ENCODE measurements around the gene KIF26A.

The KIF26A gene

DNA sequence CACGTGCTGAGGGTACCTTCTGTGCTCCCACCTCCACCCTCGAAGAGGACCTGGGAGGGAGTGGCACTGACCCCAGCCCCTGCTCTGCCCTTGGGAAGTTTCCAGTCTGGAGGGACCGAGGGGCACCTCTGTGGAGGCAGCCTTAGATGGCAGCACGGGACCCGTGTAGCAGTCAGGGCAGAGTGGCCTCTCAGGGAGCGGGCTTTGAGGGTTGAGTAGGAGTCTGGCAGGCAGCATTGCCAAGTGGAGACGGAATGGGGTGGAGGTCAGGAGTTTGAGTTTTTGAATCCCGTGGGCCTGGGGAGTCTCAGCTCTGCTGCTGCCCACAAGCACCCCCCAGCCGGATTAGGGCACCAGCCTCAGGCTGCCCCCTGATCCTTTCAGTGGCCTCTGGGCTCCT, 21.6 kb downstream of the KIF26A start:
- Histone ChIP-seq H3K36me3 (peaks cover 16% of the 10 kb centered on the region), H3K27ac (no peak overlapping the region), H3K4me3 (ENCODE audit: low read depth, low read length) (no peak overlapping the region), H3K27me3 (ENCODE audit: insufficient read depth, low read depth, severe bottlenecking) (no peaks in the 10 kb centered on the region), H3K9me3 (ENCODE audit: severe bottlenecking) (no peaks in the 10 kb centered on the region)
- TF ChIP-seq, protein P1, sequence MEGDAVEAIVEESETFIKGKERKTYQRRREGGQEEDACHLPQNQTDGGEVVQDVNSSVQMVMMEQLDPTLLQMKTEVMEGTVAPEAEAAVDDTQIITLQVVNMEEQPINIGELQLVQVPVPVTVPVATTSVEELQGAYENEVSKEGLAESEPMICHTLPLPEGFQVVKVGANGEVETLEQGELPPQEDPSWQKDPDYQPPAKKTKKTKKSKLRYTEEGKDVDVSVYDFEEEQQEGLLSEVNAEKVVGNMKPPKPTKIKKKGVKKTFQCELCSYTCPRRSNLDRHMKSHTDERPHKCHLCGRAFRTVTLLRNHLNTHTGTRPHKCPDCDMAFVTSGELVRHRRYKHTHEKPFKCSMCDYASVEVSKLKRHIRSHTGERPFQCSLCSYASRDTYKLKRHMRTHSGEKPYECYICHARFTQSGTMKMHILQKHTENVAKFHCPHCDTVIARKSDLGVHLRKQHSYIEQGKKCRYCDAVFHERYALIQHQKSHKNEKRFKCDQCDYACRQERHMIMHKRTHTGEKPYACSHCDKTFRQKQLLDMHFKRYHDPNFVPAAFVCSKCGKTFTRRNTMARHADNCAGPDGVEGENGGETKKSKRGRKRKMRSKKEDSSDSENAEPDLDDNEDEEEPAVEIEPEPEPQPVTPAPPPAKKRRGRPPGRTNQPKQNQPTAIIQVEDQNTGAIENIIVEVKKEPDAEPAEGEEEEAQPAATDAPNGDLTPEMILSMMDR (IDR thresholded peaks at IDR 0.05; ENCODE audit: low read depth, low read length): no peak
- no peak for DNase-seq

DNA sequence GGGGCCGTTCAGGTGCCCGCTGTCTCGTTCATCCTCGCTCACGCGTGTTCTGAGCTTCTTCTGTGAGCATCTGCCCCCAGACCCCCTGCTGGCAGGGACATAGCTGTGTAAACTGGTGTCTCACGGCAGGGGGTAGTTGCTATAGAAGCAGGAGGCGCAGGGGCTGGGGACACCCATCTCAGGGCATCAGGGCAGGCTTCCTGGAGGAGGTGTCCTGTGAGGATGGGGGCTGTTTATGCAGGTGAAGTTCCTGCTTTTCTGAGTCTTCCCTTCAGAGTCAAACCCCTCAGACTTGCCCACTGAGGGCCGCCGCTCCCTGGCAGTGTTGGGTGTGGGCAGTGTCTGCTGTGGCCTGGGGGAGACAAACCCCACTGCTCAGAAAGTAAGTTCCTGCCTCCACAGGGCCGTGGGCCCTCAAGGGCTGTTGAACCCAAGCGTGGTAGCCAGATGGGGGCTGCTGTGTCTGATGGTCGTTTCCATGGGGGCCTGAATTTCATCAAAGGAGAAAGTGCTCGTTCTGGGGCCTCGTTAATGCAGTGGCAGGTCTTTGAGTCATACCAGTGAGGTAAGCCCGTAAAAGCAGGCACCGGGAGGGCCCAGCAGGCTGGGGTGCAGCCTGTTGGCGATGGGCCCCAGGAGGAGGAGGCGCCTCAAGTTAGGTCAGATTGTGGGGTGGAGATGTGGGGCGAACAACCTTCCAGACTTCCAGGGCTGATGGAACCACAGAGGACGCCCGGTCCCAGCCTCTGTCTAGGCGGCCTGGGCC, 23.4 kb downstream of the KIF26A start:
- Histone ChIP-seq H3K9me3 (ENCODE audit: severe bottlenecking) (no peaks in the 10 kb centered on the region), H3K27me3 (ENCODE audit: insufficient read depth, low read depth, severe bottlenecking) (no peaks in the 10 kb centered on the region), H3K36me3 (peaks cover 12% of the 10 kb centered on the region), H3K4me3 (ENCODE audit: low read depth, low read length) (no peak overlapping the region), H3K27ac (no peak overlapping the region)
- TF ChIP-seq, protein P1 (IDR thresholded peaks at IDR 0.05; ENCODE audit: low read depth, low read length): no peak
- DNase-seq: no peak

DNA sequence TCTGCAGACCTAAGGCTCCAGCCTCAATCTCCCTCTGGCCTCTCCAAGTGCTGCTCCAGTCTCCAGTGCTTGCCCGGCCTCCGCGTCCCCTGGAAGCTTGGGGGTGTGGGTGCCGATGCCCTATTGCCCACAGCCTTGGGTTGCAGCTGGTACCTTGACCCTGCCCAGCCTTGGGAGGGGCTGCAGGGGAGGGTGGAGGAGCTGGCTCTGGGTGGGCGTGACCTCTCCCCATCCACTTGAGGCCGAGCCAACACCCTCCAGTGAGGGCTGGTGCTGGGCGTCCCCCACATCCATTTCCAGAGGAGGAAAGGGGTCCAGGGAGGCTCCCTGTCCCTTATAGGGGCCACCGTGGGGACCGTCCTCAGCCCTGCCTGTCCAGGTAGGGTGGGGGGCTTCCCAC, 24.1 kb downstream of the KIF26A start:
- H3K27me3 ChIP-seq (ENCODE audit: insufficient read depth, low read depth, severe bottlenecking): no peaks in the 10 kb centered on the region
- peaks cover 13% of the 10 kb centered on the region for H3K36me3 ChIP-seq
- H3K4me3 ChIP-seq (ENCODE audit: low read depth, low read length): no peak overlapping the region
- no peaks in the 10 kb centered on the region for H3K9me3 ChIP-seq (ENCODE audit: severe bottlenecking)
- TF ChIP-seq, protein P1 (IDR thresholded peaks at IDR 0.05; ENCODE audit: low read depth, low read length): no peak
- DNase-seq: no peak
- no peak overlapping the region for H3K27ac ChIP-seq

DNA sequence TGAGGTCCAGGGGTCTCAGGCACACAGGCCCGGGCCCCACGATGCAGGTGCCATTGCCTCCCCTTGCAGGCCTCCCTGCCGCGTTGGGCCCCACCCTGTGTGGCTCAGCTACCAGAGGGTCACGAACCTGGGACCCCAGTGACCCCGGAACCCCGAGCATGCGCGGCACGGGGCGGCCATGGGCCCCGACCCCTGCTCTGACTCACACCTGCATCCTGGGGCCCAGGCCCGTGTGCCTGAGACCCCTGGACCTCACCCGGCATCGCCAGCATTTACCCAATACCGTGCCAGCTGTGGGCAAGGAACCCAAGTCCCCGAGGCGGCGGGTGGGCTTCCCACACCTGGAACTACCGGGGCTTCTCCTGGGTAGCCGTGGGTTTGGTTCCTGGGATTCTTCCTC, 25.2 kb downstream of the KIF26A start:
- H3K27ac ChIP-seq: no peak overlapping the region
- DNase-seq: no peak
- H3K4me3 ChIP-seq (ENCODE audit: low read depth, low read length): no peak overlapping the region
- peaks cover 7% of the 10 kb centered on the region for H3K36me3 ChIP-seq
- no peaks in the 10 kb centered on the region for H3K9me3 ChIP-seq (ENCODE audit: severe bottlenecking)
- H3K27me3 ChIP-seq (ENCODE audit: insufficient read depth, low read depth, severe bottlenecking): no peaks in the 10 kb centered on the region
- TF ChIP-seq, protein P1 (IDR thresholded peaks at IDR 0.05; ENCODE audit: low read depth, low read length): no peak

DNA sequence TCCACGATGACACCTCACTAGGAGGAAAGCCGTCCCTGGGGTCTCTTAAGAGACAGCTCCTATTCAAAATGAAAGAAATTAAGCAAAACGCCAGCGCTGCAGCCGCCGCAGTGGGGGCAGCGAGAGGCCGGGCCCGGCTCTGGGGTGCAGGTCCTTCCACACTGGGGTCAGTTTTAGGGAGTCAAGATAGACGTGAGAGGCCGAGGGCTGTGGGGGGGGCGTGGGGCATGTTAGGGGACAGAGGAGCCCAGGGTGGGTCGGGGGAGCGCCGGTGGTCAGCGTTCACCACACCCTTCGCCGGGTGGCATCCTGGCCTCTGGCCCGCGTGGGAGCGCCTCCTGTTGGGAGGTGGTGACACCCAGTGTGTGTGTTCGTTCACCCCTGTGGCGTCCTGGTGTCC, 25.7 kb downstream of the KIF26A start:
- Histone ChIP-seq H3K27me3 (ENCODE audit: insufficient read depth, low read depth, severe bottlenecking) (no peaks in the 10 kb centered on the region), H3K36me3 (peaks cover 7% of the 10 kb centered on the region; the same call in 1 of the 2 replicates), H3K4me3 (ENCODE audit: low read depth, low read length) (no peak overlapping the region), H3K9me3 (ENCODE audit: severe bottlenecking) (no peaks in the 10 kb centered on the region), H3K27ac (no peak overlapping the region)
- no peak for DNase-seq
- TF ChIP-seq, protein P1 (IDR thresholded peaks at IDR 0.05; ENCODE audit: low read depth, low read length): no peak

DNA sequence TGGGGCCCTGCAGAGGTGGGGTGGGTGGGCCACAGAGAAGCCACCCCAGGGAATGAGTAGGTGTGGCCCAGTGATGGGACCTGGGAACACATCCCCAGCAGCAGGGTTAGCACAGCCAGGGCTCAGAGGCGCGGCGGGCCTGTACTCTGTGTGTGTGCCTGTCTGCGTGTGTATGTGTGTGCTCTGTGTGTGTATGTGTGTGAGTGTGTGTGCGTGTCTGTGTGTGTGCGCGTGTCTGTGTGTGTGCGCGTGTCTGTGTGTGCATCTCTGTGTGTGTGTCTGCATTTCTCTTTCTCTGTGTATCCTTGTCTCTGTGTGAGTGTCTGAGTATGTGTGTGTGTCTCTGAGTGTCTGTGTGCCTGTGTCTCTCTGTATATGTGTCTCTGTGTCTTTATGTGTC, 26.1 kb downstream of the KIF26A start:
- TF ChIP-seq, protein P1 (IDR thresholded peaks at IDR 0.05; ENCODE audit: low read depth, low read length): no peak
- H3K36me3 ChIP-seq: peaks cover 7% of the 10 kb centered on the region; the same call in 1 of the 2 replicates
- DNase-seq: no peak
- no peak overlapping the region for H3K27ac ChIP-seq
- H3K27me3 ChIP-seq (ENCODE audit: insufficient read depth, low read depth, severe bottlenecking): no peaks in the 10 kb centered on the region
- no peak overlapping the region for H3K4me3 ChIP-seq (ENCODE audit: low read depth, low read length)
- H3K9me3 ChIP-seq (ENCODE audit: severe bottlenecking): no peaks in the 10 kb centered on the region

Measured in WERI-Rb-1 (cell line).